Loucy (cell line): Measurements from ENCODE around the gene SIRPB2.

ENCODE experiments used
- H2AFZ ChIP-seq: fragments of 200-600 bp; sonication (generic); 2 replicates; pipeline ENCODE4 v1.6.0; 2016; ENCODE audit warnings: antibody characterized with exemption, mild to moderate bottlenecking, low read length, moderate library complexity
- H3F3A ChIP-seq: fragments of 200-600 bp; 2 replicates; pipeline ENCODE4 v1.6.0; 2016; ENCODE audit warnings: antibody characterized with exemption, low read depth, mild to moderate bottlenecking
- H3K27me3 ChIP-seq: fragments of 200-600 bp; sonication (generic); 2 replicates; pipeline ENCODE4 v1.6.1; 2014; ENCODE audit warnings: low read length, mild to moderate bottlenecking; ENCODE audit not compliant: insufficient read depth, poor library complexity, severe bottlenecking
- H3K36me3 ChIP-seq: fragments of 200-600 bp; sonication (generic); 2 replicates; pipeline ENCODE4 v1.6.1; 2016; ENCODE audit warnings: low read length; ENCODE audit not compliant: insufficient read depth
- H3K4me1 ChIP-seq: fragments of 200-600 bp; sonication (generic); 2 replicates; pipeline ENCODE4 v1.5.1; 2014; ENCODE audit warnings: low read length, mild to moderate bottlenecking; ENCODE audit not compliant: insufficient read depth, poor library complexity, severe bottlenecking
- H3K4me2 ChIP-seq: fragments of 200-600 bp; sonication (generic); 2 replicates; pipeline ENCODE4 v1.6.0; 2014; ENCODE audit warnings: antibody characterized with exemption, low read length, low read depth, mild to moderate bottlenecking; ENCODE audit not compliant: poor library complexity, severe bottlenecking
- H3K4me3 ChIP-seq: fragments of 200-600 bp; sonication (generic); 2 replicates; pipeline ENCODE4 v1.5.1; 2014; ENCODE audit warnings: low read length, mild to moderate bottlenecking, mixed read lengths; ENCODE audit not compliant: poor library complexity, severe bottlenecking
- H3K79me2 ChIP-seq: fragments of 200-600 bp; sonication (generic); 2 replicates; pipeline ENCODE4 v1.6.1; 2014; ENCODE audit warnings: low read length; ENCODE audit not compliant: insufficient read depth
- H3K9ac ChIP-seq: fragments of 200-600 bp; sonication (generic); 2 replicates; pipeline ENCODE4 v1.6.0; 2014; ENCODE audit warnings: mild to moderate bottlenecking, low read depth, low read length, moderate library complexity; ENCODE audit not compliant: poor library complexity, severe bottlenecking
- H3K9me2 ChIP-seq: fragments of 200-600 bp; sonication (generic); replicated peaks from 2 replicates; pipeline ENCODE4 v1.6.1; 2016; ENCODE audit warnings: low read depth, low read length, mixed read lengths
- H3K9me3 ChIP-seq: fragments of 200-600 bp; sonication (generic); 2 replicates; pipeline ENCODE4 v1.6.1; 2014; ENCODE audit warnings: mild to moderate bottlenecking, antibody characterized with exemption, low read length, low read depth; ENCODE audit not compliant: insufficient read depth
- H4K20me1 ChIP-seq: fragments of 200-600 bp; sonication (generic); 2 replicates; pipeline ENCODE4 v1.6.0; 2014; ENCODE audit warnings: antibody characterized with exemption, low read length, mild to moderate bottlenecking; ENCODE audit not compliant: insufficient read depth, poor library complexity, severe bottlenecking
- CTCF ChIP-seq: fragments of 200-600 bp; sonication (generic); conservative IDR thresholded peaks from 2 replicates; pipeline ENCODE4 v1.5.1; 2014; ENCODE audit warnings: mild to moderate bottlenecking, antibody characterized with exemption, low read length
- EZH2phosphoT487 ChIP-seq: fragments of 200-600 bp; IDR thresholded peaks from 2 replicates; pipeline ENCODE4 v1.6.1; 2018; ENCODE audit warnings: antibody characterized with exemption, mild to moderate bottlenecking, moderate library complexity, borderline replicate concordance

SIRPB2 gene

DNA sequence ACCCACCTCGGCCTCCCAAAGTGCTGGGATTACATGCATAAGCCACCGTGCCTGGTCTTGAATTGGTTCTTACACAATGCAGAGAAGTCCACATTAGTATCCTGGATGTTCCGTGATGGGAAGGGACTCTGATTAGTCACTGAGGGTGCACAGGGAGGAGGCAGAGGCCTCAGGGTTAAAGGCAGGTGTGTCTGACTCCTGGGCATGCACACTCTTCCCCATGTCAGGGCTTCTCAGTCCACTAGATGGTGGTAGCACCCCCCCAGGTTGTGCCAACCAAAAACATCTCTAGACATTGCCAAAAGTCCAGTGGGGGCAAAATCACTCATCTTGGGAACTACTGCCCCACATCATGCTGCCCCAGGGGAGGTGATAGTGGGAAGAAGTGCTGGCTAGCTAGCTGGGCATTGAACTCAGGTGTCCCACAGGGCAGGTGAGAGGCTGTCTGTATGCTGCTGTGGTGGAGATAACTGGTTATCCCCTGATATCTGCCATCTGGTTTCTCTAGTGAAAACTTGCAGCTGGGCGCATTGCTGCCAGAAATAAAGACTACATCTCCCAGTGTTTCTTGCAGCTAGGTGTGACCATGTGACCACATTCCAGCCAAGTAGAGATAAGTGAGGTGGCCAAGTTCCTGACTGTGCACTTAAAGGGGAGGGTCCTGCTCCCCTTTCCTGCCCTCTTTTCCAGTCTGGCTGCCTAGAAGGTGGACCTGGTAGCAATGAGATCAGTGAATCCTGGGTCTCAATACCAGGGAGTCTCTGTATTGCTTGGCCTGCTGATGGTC lies 16.2 kb downstream of the SIRPB2 start:
- no peak overlapping the region for H2AFZ ChIP-seq
- H3K9ac ChIP-seq = no peak overlapping the region
- H3K4me1 ChIP-seq = no peaks in the 10 kb centered on the region
- no peaks in the 10 kb centered on the region for H3K27me3 ChIP-seq
- no peak for TF ChIP-seq EZH2phosphoT487
- TF ChIP-seq CTCF = peak; percentile 56
- H3K4me3 ChIP-seq = no peak overlapping the region
- no peaks in the 10 kb centered on the region for H3K9me3 ChIP-seq
- H3K79me2 ChIP-seq = no peaks in the 10 kb centered on the region
- H4K20me1 ChIP-seq = no peaks in the 10 kb centered on the region
- no peak overlapping the region for H3K4me2 ChIP-seq
- H3F3A ChIP-seq = no peaks in the 10 kb centered on the region
- no peaks in the 10 kb centered on the region for H3K36me3 ChIP-seq
- H3K9me2 ChIP-seq = no peaks in the 10 kb centered on the region

DNA sequence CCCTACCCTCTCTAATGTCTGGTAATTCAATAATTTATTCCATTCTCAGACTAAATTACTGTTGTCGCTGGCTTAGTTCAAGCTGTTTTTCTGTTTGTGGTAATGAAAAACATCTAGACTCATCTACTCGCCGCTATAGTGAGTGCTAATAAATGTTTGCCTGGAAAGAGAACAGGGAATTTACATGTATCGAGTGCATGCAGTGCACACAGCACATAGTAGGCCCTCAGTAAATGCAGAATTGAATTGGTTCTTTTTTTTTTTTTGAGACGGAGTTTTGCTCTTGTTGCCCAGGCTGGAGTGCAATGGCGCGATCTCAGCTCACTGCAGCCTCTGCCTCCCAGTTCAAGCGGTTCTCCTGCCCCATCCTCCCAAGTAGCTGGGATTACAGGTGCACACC lies 16.9 kb downstream of the SIRPB2 start:
- Histone ChIP-seq H4K20me1 (no peaks in the 10 kb centered on the region), H3K9me2 (no peaks in the 10 kb centered on the region), H3K36me3 (no peaks in the 10 kb centered on the region), H3K9me3 (no peaks in the 10 kb centered on the region), H2AFZ (no peak overlapping the region), H3F3A (no peaks in the 10 kb centered on the region), H3K79me2 (no peaks in the 10 kb centered on the region), H3K4me1 (no peaks in the 10 kb centered on the region), H3K9ac (no peak overlapping the region), H3K4me3 (no peak overlapping the region), H3K27me3 (no peaks in the 10 kb centered on the region), H3K4me2 (no peak overlapping the region)
- TF ChIP-seq CTCF (no peak), EZH2phosphoT487 (no peak)

GRCh38 chr20:1473246-1474220 lies 17.7 kb downstream of the SIRPB2 start:
- H2AFZ ChIP-seq = no peak overlapping the region
- no peaks in the 10 kb centered on the region for H3K79me2 ChIP-seq
- no peaks in the 10 kb centered on the region for H3K4me1 ChIP-seq
- H3K4me3 ChIP-seq = no peak overlapping the region
- no peaks in the 10 kb centered on the region for H3K27me3 ChIP-seq
- H3K9me3 ChIP-seq = no peaks in the 10 kb centered on the region
- TF ChIP-seq EZH2phosphoT487 = no peak
- no peak for TF ChIP-seq CTCF
- H3K9ac ChIP-seq = no peak overlapping the region
- H3F3A ChIP-seq = no peaks in the 10 kb centered on the region
- H3K36me3 ChIP-seq = no peaks in the 10 kb centered on the region
- no peaks in the 10 kb centered on the region for H4K20me1 ChIP-seq
- H3K9me2 ChIP-seq = no peaks in the 10 kb centered on the region
- H3K4me2 ChIP-seq = no peak overlapping the region
